ENCODE measurements around the gene SESN2.

DNA sequence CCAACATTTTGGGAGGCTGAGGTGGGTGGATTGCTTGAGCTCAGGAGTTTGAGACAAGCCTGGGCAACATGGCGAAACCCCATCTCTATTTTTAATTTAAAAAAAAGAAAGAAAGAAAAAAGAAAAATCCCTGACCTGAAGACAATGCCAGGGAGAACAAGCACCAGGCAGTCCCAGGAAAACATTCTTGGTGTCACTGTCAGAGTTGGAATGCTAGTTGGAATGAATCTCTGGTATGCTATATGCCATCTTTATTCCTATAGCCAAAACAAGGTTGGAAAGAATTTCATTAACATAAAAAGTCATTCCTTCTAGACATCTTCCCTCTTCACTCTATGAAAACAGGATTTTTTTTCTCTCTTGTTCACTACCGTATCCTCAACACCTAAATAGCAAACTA lies 29.3 kb upstream of the SESN2 start:
- TF ChIP-seq YY1 (IDR thresholded peaks at IDR 0.05; ENCODE audit: insufficient read depth, insufficient read length): no peak
- TF ChIP-seq SUZ12 (IDR thresholded peaks at IDR 0.05; ENCODE audit: extremely low read depth, insufficient read depth, insufficient read length): no peak
- no peak for TF ChIP-seq ZNF274 (IDR thresholded peaks at IDR 0.05; ENCODE audit: low read depth, low read length)
